HTR-8/SVneo (cell line): ENCODE results near the gene WNT2.
"Not testable (repeated sequence)": the region's sequence is repeated elsewhere in the genome, so short reads cannot be mapped to it uniquely, and the experiment has no call there.

Experiments used
- DNase-seq: peaks from one replicate; pipeline ENCODE4 v3.0.0; 2011; ENCODE audit warnings: low spot score, mixed read lengths; ENCODE audit not compliant: insufficient read length
- FAIRE-seq: peaks from 2 replicates; lab custom pipeline; 2011; peaks lifted over from hg19 to GRCh38; lab: Jason Lieb, UNC

Gene WNT2

DNA sequence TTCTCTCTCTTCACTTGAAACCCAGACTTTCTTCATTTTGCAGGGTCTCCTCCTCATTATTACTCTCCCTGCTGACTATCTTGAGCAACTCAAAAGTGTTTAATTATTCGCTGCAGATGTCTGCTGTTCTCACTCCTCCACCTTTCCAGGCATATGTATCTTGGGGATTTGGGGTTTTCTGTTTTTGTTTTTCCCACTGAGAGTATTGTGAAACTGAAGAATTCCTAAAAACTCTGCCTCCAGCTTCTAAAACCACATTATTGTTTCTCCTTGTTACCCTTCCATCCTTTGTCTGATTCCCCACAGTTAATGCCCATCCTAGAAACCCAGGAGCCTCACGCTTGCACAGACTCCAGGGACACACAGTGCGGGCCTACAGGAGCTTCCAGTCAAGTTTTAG lies 51.3 kb downstream of the WNT2 start:
- FAIRE-seq (no peak), DNase-seq (no peak)

DNA sequence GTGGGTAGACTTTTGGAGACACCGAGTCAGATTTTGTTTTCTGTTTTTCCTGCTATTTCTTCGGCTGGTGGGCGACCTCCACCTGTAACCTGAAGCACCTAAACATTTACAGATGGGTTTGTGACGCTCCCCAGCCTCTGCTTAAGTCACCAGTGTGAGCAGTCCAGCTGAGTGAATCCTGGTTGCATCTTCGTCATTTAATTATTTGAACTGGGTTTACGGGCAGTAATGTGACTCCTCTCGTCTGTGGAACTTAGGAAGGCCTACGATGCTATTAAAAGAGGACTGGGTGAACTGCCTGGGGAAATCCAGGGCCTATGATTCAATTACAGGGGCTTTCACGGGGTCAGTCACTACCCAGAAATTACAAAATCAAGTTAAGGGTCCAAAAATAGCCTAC lies 52.5 kb downstream of the WNT2 start:
- FAIRE-seq, result no peak

DNA sequence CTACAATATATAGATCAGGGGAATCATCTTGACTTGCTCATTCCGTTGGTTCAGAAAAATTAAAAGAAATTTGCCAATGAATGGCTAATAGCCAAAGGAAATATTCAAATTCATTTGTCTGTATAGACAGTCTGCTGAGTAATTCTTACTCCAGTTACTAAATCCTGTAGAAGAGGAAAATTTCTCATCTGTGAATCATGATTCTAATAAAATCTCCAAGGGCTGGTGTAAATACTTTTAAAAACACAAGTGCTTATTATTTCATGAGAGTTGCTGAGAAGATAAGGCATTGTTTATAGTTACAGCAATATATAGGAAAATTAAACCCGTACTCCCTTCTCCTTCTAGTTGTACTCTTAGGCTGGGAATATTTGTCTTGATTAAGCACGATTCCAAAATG lies 53.0 kb downstream of the WNT2 start:
- DNase-seq, result no peak
- FAIRE-seq, result no peak

More for the DNA sequence above, 52.5 kb downstream of the WNT2 start:
- DNase-seq, result no peak

DNA sequence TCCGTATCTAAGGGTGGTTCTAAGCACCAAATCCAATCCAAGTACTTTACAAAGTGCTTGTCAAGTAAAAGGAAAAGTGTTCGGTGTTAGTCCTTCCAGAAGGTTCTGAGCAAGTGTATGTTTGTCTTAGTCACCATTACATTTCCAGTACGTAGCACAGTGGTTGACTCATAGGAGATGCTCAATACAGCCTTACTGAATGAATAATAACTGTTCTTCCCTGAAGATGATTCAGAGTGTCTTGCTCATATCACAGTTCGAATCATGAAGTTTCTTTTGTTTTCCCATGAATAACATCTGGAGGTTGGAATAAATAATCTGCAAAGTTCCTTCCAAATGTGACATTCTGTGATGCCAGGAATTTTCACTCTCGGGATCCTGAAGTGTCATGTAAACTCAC lies 53.4 kb downstream of the WNT2 start:
- FAIRE-seq (no peak), DNase-seq (peak; percentile 53)

DNA sequence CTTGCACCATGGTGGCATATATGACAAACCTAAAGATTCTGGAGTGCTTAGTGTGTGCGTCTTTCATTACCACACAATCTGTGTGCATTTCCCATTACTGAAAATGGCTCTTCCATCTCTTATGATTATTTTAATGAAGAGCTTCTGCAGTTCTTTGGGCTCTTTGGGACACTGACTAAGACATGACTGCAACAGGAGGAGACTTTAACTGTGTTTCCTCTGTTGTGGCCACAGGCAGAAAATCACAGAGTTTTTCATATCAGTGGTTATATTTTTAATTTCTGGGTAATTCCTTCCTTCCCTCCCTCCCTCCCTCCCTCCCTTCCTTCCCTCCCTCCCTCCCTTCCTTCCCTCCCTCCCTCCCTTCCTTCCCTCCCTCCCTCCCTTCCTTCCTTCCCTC lies 58.1 kb downstream of the WNT2 start:
- no peak for DNase-seq
- FAIRE-seq, result no peak

DNA sequence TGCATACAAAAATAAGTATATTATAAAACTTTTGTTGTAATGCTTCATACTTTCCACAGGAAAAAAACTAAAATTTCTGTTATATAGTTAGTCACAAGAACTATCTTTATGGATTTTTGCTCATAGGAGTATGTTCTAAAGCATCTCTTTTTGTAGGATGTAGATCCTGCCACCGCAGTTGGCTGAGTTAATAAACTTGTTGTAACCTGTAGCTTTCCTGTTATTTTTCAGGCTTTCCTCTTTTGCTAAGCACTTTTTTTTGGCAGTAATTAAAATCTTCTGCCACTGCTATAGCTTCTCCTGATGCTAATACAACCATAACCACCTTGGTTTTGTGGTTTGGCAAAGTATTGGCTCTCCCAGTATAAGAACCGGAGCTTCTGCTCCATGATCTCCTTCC lies 60.3 kb downstream of the WNT2 start:
- FAIRE-seq (no peak), DNase-seq (no peak)

DNA sequence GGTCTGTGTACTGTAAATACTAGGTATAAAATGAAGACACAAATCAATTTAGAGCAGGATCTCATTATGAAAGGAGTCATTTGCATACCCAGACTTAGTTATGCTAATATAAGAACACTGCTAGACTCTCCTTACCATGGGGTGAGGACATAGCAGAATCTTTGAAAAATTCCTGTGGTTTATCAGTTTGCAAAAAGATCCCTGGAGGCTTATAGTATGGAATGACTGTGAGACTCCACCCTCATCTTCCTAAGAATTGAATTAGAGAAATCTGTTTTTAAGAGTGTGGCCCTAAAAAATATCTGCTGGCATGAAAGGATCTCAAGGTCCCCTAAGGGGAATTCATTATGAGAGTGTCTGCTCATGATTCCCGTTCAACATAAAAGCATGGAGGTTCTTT lies 63.2 kb downstream of the WNT2 start:
- peak; percentile 10 for DNase-seq
- FAIRE-seq, result no peak

DNA sequence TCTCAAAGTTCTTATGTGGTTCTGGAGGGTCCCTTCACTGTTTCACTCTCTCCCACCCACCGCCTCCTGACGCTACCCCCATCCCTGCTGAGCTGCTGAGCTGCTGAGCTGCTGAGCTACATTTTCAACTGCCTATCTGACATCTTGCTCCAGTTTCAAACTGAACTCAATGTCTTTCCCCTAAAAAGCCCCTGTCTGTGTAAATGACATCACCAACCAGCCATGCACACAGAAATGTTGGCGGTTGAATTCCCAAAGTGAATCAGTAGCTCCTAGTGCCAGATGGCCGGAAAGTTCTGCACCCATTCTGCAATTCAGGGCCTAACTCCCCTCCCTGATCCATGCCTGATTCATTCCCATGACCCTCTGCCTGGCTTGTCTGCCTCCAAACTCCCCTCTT lies 71.2 kb downstream of the WNT2 start:
- no peak for FAIRE-seq
- DNase-seq, result no peak

DNA sequence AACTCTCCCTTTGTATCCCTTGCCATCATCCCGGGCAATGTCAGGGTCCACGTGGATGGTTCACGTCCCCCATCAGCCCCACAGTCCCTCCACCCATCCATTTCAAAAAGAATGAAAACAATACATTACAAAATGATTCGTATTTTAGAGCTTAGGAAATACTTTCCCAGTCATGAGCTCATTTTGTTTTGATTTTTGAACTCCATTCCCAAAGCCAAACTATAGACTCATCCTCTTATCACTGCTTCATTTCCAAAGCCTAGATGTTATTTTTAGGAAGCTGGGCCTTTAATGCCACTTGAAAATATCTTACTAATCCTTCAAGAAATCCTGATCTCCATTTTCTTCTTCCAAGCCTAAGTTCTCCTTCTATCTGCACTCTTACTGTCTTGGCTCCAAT lies 72.1 kb downstream of the WNT2 start:
- FAIRE-seq, result no peak
- no peak for DNase-seq

DNA sequence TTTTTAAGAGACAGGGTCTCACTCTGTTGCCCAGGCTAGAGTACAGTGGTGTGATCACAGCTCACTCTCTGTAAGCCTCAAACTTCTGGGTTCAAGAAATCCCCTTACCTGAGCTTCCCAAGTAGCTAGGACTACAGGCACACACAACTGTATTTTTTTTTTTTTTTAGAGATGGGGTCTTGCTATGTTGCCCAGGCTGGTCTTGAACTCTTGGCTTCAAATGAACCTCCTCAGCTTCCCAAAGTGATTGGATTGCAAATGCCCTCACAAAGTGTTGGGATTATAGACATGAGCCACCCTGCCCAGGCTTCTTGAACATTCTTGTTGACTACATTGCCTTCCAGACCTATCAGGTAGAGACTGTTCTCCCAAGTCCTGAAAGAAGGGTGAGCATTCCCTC lies 72.6 kb downstream of the WNT2 start:
- DNase-seq, result no peak
- no peak for FAIRE-seq

DNA sequence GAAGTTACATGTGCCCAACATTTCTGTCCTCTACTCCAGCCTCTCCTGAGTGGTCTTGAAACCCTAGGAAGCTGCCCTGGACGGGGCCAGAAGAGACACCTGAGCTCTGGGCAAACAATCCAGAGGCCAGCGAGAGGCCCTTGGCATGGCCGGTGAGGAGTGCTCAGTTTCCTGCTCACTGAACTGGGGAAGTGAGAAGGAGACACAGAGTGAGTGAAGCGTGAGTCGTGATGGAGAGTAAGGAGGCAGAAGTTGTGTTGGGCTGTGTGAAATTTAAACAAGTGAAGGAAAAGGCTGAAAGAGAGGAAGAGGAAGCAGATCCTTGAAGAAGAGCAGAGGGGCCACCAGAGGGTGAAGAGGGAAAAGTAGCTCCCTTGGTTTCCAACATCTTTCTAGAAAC lies 73.2 kb downstream of the WNT2 start:
- DNase-seq, result no peak
- FAIRE-seq, result no peak

DNA sequence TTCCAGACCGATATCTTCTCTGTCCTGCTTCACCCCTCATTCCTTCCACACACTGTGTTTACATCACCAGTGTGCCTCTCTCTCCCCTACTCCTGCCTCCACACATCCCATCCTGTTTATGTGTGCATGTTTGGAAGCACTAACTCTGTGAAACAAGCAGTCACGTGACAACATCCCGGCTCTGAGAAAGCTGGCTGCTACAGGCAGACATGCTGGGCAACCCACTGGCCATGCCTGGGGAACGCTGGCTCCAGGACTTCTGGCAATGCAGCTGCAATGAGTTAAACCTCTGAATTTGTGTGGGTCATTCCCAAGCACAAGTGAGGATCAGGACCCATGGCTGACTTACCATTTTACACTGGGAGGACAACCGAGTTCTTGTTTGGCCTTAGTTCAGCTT lies 74.0 kb downstream of the WNT2 start:
- no peak for FAIRE-seq

DNA sequence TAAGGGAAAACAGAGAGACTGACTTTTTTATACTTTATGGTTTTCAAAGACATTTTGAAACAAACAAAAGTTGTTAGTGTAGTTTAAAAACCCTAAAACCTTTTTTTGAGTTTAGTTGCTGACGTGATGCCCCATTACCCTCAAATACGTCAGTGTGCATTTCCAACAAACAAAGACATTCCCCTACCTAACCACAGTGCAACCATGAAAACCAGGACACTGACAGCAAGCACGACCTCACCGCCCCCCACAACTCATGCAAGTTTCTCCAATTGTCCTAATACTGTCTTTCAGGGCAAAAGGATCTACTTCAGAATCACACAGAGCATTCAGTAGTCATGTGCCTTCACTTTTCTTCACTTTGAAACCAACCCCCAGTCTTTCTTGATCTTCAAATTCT lies 75.0 kb downstream of the WNT2 start:
- DNase-seq, result no peak
- FAIRE-seq, result no peak

More for the DNA sequence above, 74.0 kb downstream of the WNT2 start:
- no peak for DNase-seq

DNA sequence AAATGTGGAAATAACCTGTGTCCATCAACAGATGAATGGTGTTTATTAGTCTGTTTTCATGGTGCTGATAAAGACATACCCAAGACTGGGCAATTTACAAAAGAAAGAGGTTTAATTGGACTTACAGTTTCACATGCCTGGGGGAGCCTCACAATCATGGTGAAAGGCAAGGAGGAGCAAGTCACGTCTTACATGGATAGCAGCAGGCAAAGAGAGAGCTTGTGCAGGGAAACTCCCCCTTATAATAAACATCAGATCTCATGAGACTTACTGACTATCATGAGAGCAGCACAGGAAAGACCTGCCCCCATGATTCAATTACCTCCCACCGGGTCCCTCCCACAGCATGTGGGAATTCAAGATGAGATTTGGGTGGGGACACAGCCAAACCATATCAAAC lies 77.2 kb downstream of the WNT2 start:
- not testable (repeated sequence) for FAIRE-seq, DNase-seq

DNA sequence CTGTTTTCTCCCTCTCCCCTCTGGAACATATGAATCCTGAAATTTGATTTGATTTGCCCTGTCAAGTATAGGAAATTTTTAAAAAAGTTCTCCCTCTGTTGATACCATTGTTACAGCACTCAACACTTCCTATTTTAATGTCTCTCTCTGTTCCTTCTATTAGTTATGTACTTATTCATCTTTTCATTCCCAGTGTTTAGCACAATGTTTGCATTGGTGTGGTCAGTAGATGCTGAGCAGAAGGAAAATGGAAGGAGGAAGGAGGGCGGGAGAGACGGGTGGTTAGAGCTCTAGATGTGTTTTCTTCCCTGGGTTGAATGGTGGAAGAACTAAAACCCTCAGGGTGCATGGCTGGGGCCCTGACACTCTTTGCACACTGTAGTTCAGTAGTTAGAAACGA lies 79.5 kb downstream of the WNT2 start:
- no peak for FAIRE-seq
- DNase-seq, result no peak

DNA sequence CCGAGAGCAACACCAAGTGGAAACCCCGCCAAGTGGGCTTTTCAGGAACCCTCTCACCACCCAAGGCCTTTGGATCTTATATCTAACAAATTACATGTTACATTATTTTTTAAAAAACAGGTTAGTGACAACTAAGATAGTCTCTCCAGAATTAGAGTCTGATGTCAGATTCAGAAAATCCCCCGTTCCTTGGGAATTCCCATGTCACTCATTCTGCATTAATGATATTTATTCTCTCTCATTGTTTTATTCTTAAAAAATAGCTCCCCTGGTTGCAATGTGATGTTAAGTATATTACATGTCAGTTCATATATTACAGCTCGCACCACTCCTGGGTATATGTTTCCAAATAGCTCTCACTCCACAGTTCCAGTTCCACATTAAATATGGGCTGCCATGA lies 81.8 kb downstream of the WNT2 start:
- no peak for FAIRE-seq
- no peak for DNase-seq

DNA sequence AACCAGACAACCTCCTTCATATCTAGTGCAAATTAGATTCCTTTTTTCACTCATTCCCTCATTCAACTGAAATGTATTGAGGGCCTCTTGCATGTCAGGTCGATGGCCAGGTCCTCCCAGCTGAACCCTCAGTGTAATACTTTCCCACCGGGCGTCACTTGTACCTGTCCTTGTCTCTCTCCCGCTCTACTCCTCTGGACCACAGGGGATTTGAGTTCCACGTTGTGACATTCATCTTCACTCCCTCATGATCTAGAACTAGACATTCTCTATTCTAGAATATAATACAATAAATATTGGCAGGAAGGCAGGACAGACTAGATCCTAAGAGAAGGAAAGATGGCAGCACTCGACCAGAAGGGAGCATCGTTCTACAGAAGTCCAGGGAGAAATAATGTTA lies 83.9 kb downstream of the WNT2 start:
- FAIRE-seq, result no peak
- no peak for DNase-seq

DNA sequence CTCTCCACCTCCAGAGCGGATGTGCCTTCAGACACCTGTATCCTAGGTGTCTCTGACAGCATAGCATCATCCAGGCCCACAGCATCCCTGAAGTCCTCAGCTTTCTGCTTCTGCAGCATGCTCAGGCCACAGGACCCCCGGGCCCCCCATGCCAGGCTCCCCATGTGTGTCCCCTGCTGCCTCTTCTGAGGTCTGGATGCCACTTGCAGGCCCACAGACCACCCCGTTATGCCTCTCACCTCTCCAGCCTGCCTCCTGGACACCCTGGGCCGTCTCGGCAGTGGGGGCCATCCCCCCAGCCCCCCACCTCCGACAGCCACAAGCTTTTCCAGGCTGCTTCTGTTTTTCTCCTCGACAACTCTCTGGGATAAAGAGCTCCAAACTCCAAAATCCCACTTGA lies 84.4 kb downstream of the WNT2 start:
- no peak for FAIRE-seq
- no peak for DNase-seq

DNA sequence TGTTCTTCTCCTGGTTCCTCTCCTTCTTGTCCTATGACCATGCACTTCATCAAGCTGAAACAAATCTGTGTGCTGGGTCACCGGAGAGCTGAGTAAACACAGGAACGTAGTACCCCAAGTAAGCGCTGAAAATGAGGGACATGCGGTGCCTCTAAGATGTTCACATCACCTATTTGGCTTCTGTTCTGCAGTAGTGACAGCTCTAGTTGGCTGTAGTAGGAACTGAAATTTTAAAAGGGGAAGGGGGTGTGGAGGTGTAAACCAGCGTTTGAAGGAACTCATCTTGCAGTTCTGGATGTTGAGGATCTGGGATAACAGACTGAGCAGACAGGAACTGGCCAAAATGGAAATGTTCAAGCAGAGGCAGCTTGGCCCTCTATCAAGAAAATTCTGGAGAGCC lies 85.2 kb downstream of the WNT2 start:
- FAIRE-seq (no peak), DNase-seq (no peak)

DNA sequence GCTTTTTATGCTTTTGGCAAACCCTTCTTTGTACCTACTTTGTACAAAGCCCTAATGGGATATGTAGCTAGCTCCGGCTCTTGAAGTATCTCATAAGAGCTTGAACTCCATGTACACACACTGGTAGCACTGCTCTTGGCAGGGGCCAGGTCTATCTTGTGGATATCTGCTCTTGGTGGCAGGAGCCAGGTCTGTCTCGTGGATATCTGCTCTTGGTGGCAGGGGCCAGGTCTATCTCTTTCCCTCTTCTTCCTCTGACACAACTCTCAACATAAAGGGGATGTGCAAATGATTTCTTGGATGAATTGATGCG lies 91.9 kb downstream of the WNT2 start:
- no peak for DNase-seq
- FAIRE-seq, result no peak

DNA sequence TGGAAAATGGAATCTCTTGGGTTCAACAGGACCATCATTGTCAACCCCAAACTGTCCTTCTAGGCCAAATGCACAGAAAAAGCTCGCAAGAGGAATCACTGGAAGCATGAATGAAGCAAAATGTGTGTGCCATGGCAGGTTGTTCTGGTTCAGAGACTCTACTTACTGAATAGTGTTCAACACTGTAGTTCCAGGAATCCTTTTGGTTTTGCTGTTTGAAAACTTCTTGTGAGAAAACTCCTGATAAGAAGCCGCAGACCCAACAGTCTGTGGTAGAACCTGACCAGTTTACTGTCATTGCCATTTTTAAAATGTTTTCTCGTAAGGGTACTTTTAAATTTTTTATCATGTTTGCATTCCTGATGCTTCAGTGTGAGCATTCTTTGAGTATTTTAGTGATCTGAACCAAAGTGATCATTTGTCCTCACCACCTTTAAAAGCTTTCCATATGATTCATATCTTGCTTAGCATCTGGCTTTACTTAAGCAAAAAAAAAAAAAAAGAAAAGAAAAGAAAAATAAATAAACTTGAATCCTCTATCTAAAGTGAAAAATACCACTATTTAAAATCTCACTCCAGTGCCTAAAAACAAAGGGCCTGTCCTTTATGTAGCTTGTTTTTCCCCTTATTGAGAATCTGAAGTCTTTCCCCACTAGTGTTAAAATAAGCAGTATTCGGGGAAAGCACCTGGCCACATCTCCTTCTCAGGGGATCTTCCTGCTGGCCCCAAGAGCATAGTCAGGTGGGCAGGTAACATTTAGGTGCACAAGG lies 92.4 kb downstream of the WNT2 start:
- FAIRE-seq (no peak), DNase-seq (no peak)

DNA sequence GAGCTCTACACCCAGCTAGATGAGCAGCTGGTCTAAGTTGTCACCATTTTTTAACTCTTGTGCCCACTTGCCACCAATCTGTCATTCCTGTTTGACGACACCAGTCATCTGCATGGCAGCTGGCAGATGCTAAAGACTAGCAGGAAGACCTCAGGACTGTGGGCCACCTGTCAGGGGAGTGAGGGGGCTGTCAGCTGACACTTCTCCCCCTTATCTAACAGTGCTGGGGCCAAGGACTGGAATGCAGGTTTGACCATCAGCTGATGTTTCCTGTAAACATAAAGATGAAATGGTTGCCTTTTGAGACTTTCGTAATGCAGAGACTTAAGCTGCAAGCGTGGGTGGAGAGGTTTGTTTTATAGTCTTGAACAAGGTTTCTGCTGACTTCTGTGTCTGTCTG lies 93.5 kb downstream of the WNT2 start:
- DNase-seq, result no peak
- FAIRE-seq, result no peak

DNA sequence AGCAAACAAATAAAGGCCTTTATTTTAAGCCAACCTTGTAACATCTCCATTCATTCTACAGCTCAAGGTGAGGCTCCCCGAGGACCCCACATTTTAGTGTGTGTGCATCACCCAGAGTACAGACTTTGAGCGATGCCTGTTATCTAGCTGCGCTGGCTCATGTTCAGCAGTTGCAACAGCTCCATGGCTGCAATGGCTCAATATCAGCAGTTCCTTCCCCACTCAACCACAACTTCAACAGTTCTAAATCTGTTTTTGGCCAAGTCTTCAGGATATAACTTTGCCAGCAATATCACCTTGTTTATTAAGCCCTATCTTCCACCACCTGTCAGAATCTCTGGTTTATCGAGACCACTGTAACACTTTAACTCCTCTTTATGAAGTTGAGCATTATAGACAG lies 95.8 kb downstream of the WNT2 start:
- DNase-seq (no peak), FAIRE-seq (no peak)
